Measurements from ENCODE around the gene TIMP4.

DNA sequence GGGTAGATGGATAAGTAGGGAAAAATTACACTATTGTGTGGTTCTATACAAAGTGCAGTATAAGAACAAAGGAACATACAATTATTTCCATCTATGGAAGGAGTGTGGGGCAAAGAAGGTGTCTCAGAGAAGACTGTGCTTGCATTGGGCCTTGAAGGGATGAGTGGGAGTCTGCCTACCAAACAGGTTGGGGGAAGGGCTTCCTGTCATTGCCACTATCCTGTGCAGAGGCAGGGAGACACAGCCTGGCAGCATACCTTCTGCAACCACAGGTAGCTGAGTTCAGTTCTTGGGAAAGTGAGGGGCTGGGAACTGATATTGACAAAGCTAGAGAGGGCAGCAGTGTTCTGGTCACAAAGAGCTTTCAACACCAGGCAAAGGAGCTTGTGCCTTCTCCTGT is 3.4 kb downstream of the TIMP4 start:
- no peak for TF ChIP-seq ZBTB7A (IDR thresholded peaks at IDR 0.05; ENCODE audit: low read depth)
- TF ChIP-seq MAX (IDR thresholded peaks at IDR 0.05) = no peak

Data from Ishikawa (cell line).